NOMO-1 (cell line): Measurements from ENCODE around the gene FRMD3.

Source experiments
- DNase-seq, 2 experiments: peaks; one replicate each; lab custom pipeline; 2025; ENCODE audit not compliant: unreplicated experiment in 2 of 2; lab: John Stamatoyannopoulos, UW

FRMD3 gene

DNA sequence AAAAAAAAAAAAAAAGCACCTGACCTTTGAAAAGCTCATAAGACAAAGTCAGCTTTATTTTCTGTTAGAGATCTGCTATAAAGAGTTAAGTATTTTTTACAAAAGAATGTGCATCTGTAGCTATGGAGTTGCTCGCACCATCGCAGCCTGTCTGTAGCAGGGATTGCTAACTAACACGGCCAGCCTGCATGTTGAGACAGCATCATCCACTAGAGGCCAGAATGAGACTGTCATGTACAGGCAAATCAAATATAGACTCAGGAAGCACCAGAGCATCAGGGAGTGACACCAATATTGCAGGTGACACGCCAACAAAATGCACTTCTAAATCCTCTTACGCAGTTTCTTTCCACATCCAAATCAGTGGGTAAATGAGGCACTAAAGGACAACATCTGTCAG is 339.0 kb downstream of the FRMD3 start:
- DNase-seq, result no peak

DNA sequence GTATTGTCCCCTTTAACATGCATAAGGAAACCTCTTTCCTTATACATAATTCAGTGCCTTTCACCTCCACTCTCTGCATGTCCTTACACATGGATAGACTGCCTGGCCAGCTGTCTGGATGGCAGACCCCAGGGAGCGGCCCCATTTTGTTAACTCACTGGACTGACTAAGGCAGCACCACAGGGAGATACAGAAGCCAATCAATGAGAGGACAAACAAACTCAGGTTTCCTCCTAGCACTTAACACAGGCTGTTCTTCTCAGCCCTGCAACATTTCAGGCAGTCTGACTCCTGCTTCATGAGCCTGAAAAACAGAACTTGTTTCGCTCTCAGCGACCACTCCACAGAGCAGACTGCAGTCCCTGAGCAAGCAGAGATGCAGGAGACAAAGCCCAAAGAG is 339.8 kb downstream of the FRMD3 start:
- DNase-seq, result no peak

- no peak for DNase-seq
Observed at GRCh38 chr9:83197591-83197990, 340.6 kb downstream of the FRMD3 start.

DNA sequence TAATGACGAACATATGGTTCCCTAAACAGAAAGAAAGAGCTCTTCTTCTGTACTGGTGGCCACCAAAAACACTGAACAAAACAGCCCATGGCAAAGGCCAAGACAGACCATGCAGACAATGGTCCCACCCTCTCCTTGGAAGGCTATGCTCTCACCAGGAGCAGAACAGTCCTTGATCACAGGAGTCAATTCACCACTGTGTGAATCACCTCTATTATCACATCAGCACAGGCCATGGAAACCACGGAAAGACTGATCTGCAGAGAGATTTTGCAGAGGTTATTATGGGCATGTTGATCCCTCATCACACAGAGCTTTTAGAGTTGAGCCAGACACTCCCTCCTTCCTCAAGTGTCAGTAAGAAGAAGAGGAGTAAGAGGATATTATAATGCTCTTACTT is 341.3 kb downstream of the FRMD3 start:
- no peak for DNase-seq
